Measurements from ENCODE around the gene GMEB2. TPM values are rescaled to one million over a fixed set of nuclear protein-coding genes. Genes with fewer than 3 reads are reported as not detected.

Gene GMEB2
- total RNA-seq, 3 donors from 2014 or later = 6.6 to 11.0 (median 10.2) TPM

DNA sequence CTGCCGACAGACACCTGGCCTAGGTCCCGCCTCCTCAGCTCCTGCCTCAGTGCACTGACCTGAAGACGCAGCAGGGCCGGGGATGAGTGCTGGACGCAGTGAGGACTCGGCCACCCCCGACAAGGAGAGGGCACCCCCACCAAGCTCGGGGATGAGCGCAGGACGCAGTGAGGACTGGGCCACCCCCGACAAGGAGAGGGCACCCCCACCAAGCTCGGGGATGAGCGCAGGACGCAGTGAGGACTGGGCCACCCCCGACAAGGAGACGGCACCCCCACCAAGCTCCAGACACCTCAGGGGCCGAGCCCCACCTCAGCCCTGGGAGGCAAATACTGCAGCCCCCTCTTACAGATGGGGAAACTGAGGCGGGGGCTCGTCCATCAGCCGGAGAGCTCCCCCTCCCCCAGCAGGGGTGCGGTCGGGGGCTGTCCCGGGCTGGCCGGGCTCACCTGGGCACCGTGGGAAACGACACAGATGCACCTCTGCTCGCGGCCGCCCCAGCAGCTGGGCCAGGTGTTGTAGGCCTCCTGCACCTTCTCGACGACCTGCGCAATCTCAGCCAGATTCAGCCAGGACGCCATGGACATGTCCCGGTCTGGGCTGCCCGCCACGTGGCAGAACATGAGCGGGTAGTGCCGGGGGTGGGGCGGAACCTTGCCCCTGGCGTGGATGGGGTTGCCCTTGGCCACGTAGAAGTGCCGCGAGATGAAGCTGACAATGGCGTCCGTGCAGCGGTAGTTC is 60.3 kb downstream of the GMEB2 start:
- no peaks in the 10 kb centered on the region for H3K27me3 ChIP-seq
- intact Hi-C loops (cut with DNase I; ENCODE audit: low total_unique reads) = no loop called here
- no peak for TF ChIP-seq POLR2AphosphoS5 (IDR thresholded peaks at IDR 0.05)
- TF ChIP-seq POLR2A (IDR thresholded peaks at IDR 0.05) = no peak
- TF ChIP-seq CTCF (IDR thresholded peaks at IDR 0.05) = no peak
- H3K36me3 ChIP-seq = peaks cover 11% of the 10 kb centered on the region
- no peaks in the 10 kb centered on the region for H3K9me3 ChIP-seq
- H3K4me3 ChIP-seq = no peak overlapping the region
- no peak overlapping the region for H3K27ac ChIP-seq
- H3K4me1 ChIP-seq = no peaks in the 10 kb centered on the region
- no peak for DNase-seq (ENCODE audit: low spot score in 2 of 2)

DNA sequence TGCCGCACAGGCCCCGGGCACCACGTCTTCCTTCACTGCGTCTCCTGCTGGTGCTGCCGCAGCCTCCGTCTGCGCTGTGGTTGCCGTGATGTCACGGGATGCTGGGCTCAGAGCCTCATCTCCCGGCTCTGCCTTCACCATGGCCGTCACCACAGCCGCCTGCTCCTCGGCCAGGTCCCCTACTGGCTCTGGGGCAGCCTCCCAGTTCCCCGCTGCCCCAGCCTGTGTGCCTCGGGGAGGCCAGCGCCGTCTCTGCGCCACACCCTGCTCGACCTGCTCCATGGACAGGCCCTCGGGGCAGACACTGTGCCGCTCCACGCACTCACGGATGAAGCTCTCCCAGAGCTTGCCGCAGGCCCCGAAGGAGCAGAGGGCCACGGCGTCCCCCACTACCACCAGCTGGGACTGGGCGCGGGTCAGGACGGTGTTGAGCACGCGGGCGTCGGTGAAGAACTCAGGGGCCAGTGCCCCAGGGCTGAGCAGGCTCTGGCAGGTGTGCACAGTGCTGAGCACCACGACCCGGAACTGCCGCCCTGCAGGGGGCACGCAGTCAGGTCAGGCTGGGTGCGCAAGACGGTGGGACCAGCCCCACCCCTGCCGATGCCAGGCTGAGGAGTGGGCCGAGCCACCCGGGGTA is 61.1 kb downstream of the GMEB2 start:
- intact Hi-C loops (cut with DNase I; ENCODE audit: low total_unique reads) = no loop called here
- no peak for DNase-seq (ENCODE audit: low spot score in 2 of 2)
- Histone ChIP-seq H3K4me3 (no peak overlapping the region), H3K27me3 (no peaks in the 10 kb centered on the region), H3K4me1 (no peaks in the 10 kb centered on the region), H3K36me3 (peaks cover 11% of the 10 kb centered on the region), H3K9me3 (no peaks in the 10 kb centered on the region), H3K27ac (no peak overlapping the region)
- TF ChIP-seq POLR2AphosphoS5 (IDR thresholded peaks at IDR 0.05) (no peak), POLR2A (IDR thresholded peaks at IDR 0.05) (no peak), CTCF (IDR thresholded peaks at IDR 0.05) (no peak)

GRCh38 chr20:63565021-63565698 is 61.7 kb downstream of the GMEB2 start:
- Histone ChIP-seq H3K9me3 (no peaks in the 10 kb centered on the region), H3K27me3 (no peaks in the 10 kb centered on the region), H3K4me1 (no peaks in the 10 kb centered on the region), H3K27ac (no peak overlapping the region), H3K4me3 (no peak overlapping the region), H3K36me3 (peaks cover 11% of the 10 kb centered on the region)
- DNase-seq (ENCODE audit: low spot score in 2 of 2) = no peak
- no peak for TF ChIP-seq CTCF (IDR thresholded peaks at IDR 0.05)
- TF ChIP-seq POLR2AphosphoS5 (IDR thresholded peaks at IDR 0.05) = no peak
- no peak for TF ChIP-seq POLR2A (IDR thresholded peaks at IDR 0.05)
- intact Hi-C loops (cut with DNase I; ENCODE audit: low total_unique reads) = no loop called here

DNA sequence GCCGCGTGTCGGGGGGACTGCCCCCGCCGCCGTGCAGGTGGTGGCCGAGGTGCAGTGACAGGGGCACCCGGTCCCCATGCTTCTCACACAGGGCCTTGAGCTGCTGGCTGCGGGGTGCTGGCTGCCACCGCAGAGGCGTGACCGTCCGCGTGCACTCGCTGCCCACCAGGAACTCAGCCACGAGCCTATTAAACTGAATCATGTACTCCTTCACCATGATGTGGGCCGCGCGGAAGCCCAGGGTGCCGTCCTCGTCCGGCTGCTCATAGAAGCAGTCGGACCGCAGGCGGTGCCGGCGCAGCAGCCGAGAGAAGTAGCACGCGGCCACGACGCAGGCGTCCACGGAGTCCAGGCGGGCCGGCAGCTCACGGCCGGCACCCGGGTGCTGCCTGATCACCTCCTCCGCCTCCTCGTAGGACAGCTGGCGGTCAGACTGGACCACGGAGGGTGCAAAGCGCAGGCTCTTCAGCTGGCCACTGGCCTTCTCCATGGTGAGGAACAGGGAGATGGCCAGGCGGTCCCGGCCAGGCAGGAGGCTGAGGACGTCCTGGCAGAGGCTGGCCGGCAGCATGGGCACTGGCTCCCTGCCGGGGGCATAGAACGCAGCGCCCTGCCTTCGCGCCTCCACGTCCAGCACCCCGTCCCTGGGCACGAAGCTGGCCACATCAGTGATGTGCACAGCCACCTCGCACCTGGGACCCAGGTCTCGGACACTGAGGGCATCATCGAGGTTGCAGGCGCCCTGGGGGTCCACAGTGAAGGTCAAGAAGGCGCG is 62.7 kb downstream of the GMEB2 start:
- Histone ChIP-seq H3K4me1 (no peaks in the 10 kb centered on the region), H3K27ac (no peak overlapping the region), H3K9me3 (no peaks in the 10 kb centered on the region), H3K36me3 (peaks cover 11% of the 10 kb centered on the region), H3K27me3 (no peaks in the 10 kb centered on the region), H3K4me3 (no peak overlapping the region)
- TF ChIP-seq CTCF (IDR thresholded peaks at IDR 0.05) (no peak), POLR2A (IDR thresholded peaks at IDR 0.05) (no peak), POLR2AphosphoS5 (IDR thresholded peaks at IDR 0.05) (no peak)
- intact Hi-C loops (cut with DNase I; ENCODE audit: low total_unique reads) = no loop called here
- DNase-seq (ENCODE audit: low spot score in 2 of 2) = no peak
